Measurements from ENCODE around the gene NIF3L1.

Gene NIF3L1

GRCh38 chr2:200888704-200889625 is at the start of gene NIF3L1, which contains the start of gene PPIL3:
NIF3L1 (plus strand) TSS chr2:200889371; CDS start chr2:200891944, 2,573 bp downstream.
PPIL3 (minus strand) TSS chr2:200889077; CDS start chr2:200887615, 1,462 bp downstream.
- DNase-seq = peak; percentile 96 to 97

GRCh38 chr2:200839513-200839912 is 49.7 kb upstream of the NIF3L1 start:
- DNase-seq = no peak

- DNase-seq = no peak
Observed at GRCh38 chr2:200843993-200844948, 44.9 kb upstream of the NIF3L1 start.

GRCh38 chr2:200845194-200845593 is 44.0 kb upstream of the NIF3L1 start:
- DNase-seq = no peak

GRCh38 chr2:200845669-200846325 is 43.4 kb upstream of the NIF3L1 start:
- DNase-seq = no peak

- DNase-seq = no peak
Observed at GRCh38 chr2:200847269-200847668, 41.9 kb upstream of the NIF3L1 start.

GRCh38 chr2:200847939-200848338 is 41.2 kb upstream of the NIF3L1 start:
- DNase-seq = no peak

GRCh38 chr2:200850512-200851256 is 38.5 kb upstream of the NIF3L1 start:
- DNase-seq = no peak

GRCh38 chr2:200851398-200852248 is 37.5 kb upstream of the NIF3L1 start:
- no peak for DNase-seq

GRCh38 chr2:200852605-200853004 is 36.6 kb upstream of the NIF3L1 start:
- DNase-seq = no peak

GRCh38 chr2:200856806-200857205 is 32.4 kb upstream of the NIF3L1 start:
- no peak for DNase-seq

GRCh38 chr2:200860092-200860795 is 28.9 kb upstream of the NIF3L1 start:
- DNase-seq = no peak

GRCh38 chr2:200861617-200862155 is 27.5 kb upstream of the NIF3L1 start:
- DNase-seq = no peak

- peak; percentile 48 for DNase-seq
Observed at GRCh38 chr2:200862532-200863000, 26.6 kb upstream of the NIF3L1 start.

- DNase-seq = no peak
Observed at GRCh38 chr2:200863782-200864175, 25.4 kb upstream of the NIF3L1 start.

GRCh38 chr2:200864176-200865034 is 24.8 kb upstream of the NIF3L1 start, which contains the start of gene CLK1:
CLK1 (minus strand) TSS chr2:200864658; CDS start chr2:200861862, 2,796 bp downstream.
- DNase-seq = peak; percentile 94

- no peak for DNase-seq
Observed at GRCh38 chr2:200869014-200869413, 20.2 kb upstream of the NIF3L1 start.

- no peak for DNase-seq
Observed at GRCh38 chr2:200871151-200871550, 18.0 kb upstream of the NIF3L1 start.

- DNase-seq = no peak
Observed at GRCh38 chr2:200873560-200873959, 15.6 kb upstream of the NIF3L1 start.
